ENCODE measurements around the gene TXNRD2.

TXNRD2 gene

DNA sequence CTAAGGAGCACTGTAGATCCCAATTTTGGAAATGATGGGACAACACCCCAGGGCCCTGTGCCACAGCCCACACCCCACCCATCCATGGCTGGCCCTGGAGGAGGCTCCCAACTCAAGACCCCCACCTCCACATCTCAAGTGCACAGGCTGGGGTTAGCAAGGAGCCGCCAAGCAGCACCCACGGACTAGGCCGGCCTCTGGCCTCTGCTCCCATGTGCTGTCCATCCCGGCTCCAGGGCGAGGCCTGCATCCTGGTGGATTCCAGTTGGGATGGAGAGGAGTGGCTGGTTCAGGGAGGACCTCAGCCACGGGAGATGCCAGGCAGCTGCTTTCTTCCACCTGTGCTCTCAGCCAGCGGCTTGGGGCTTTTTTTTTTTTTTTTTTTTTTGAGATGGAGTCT lies 43.5 kb downstream of the TXNRD2 start:
- Histone ChIP-seq H3K27me3 (replicated peaks; ENCODE audit: insufficient read depth, low read length) (no peaks in the 10 kb centered on the region), H3K4me3 (ENCODE audit: low read length) (no peak overlapping the region), H3F3A (ENCODE audit: insufficient read depth, low read length) (no peaks in the 10 kb centered on the region), H3K4me2 (ENCODE audit: low read depth, low read length) (no peak overlapping the region), H3K27ac (ENCODE audit: low read length) (no peak overlapping the region), H2AFZ (ENCODE audit: low read length) (no peak overlapping the region), H3K79me2 (ENCODE audit: low read length) (no peaks in the 10 kb centered on the region), H4K20me1 (ENCODE audit: insufficient read depth, low read length) (no peaks in the 10 kb centered on the region), H3K36me3 (replicated peaks; ENCODE audit: insufficient read depth, low read length) (no peaks in the 10 kb centered on the region), H3K9me3 (replicated peaks; ENCODE audit: insufficient read depth, low read length) (no peaks in the 10 kb centered on the region), H3K9ac (ENCODE audit: low read length) (no peak overlapping the region), H3K4me1 (ENCODE audit: low read length) (no peaks in the 10 kb centered on the region), H3K9me2 (replicated peaks; ENCODE audit: insufficient read depth, low read length) (no peaks in the 10 kb centered on the region)
- DNase-seq, result no peak
- no peak for TF ChIP-seq EZH2phosphoT487 (IDR thresholded peaks at IDR 0.05; ENCODE audit: low read length)

DNA sequence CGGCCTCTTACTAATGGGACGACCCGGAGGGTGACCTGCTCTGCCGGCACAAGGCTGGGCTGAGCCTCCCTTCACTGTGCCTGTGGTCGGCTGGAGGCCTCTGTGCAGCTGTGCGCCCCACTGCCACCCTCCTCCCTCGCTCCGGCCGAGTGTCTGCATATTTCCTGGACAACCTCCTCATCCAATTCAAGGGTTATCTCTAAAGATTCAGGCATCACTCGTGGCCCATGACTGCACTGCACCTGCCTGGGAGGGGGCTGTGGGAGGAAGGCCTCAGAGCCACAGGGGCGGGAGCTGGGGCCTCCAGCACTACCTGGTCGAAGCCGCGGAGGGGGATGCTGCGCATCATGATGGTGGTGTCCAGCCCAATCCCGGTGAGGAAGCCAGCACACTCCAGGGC lies 43.9 kb downstream of the TXNRD2 start:
- no peaks in the 10 kb centered on the region for H3K27me3 ChIP-seq (replicated peaks; ENCODE audit: insufficient read depth, low read length)
- DNase-seq, result no peak
- no peaks in the 10 kb centered on the region for H3K36me3 ChIP-seq (replicated peaks; ENCODE audit: insufficient read depth, low read length)
- TF ChIP-seq EZH2phosphoT487 (IDR thresholded peaks at IDR 0.05; ENCODE audit: low read length), result no peak
- TF ChIP-seq, protein P1, sequence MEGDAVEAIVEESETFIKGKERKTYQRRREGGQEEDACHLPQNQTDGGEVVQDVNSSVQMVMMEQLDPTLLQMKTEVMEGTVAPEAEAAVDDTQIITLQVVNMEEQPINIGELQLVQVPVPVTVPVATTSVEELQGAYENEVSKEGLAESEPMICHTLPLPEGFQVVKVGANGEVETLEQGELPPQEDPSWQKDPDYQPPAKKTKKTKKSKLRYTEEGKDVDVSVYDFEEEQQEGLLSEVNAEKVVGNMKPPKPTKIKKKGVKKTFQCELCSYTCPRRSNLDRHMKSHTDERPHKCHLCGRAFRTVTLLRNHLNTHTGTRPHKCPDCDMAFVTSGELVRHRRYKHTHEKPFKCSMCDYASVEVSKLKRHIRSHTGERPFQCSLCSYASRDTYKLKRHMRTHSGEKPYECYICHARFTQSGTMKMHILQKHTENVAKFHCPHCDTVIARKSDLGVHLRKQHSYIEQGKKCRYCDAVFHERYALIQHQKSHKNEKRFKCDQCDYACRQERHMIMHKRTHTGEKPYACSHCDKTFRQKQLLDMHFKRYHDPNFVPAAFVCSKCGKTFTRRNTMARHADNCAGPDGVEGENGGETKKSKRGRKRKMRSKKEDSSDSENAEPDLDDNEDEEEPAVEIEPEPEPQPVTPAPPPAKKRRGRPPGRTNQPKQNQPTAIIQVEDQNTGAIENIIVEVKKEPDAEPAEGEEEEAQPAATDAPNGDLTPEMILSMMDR (IDR thresholded peaks at IDR 0.05; ENCODE audit: low read length), result no peak
- no peak for TF ChIP-seq EZH2 (optimal IDR thresholded peaks at IDR 0.05; ENCODE audit: low read depth, low read length)
- no peaks in the 10 kb centered on the region for H4K20me1 ChIP-seq (ENCODE audit: insufficient read depth, low read length)
- H3K4me2 ChIP-seq (ENCODE audit: low read depth, low read length), result no peak overlapping the region
- H3K4me3 ChIP-seq (ENCODE audit: low read length), result no peak overlapping the region
- H3K9ac ChIP-seq (ENCODE audit: low read length), result no peak overlapping the region
- H2AFZ ChIP-seq (ENCODE audit: low read length), result no peak overlapping the region
- H3K9me3 ChIP-seq (replicated peaks; ENCODE audit: insufficient read depth, low read length), result no peaks in the 10 kb centered on the region
- no peaks in the 10 kb centered on the region for H3K79me2 ChIP-seq (ENCODE audit: low read length)
- peaks cover under 1% of the 10 kb centered on the region; the same call in 1 of the 2 replicates for H3F3A ChIP-seq (ENCODE audit: insufficient read depth, low read length)
- H3K4me1 ChIP-seq (ENCODE audit: low read length), result peaks cover 3% of the 10 kb centered on the region
- no peaks in the 10 kb centered on the region for H3K9me2 ChIP-seq (replicated peaks; ENCODE audit: insufficient read depth, low read length)
- H3K27ac ChIP-seq (ENCODE audit: low read length), result no peak overlapping the region

DNA sequence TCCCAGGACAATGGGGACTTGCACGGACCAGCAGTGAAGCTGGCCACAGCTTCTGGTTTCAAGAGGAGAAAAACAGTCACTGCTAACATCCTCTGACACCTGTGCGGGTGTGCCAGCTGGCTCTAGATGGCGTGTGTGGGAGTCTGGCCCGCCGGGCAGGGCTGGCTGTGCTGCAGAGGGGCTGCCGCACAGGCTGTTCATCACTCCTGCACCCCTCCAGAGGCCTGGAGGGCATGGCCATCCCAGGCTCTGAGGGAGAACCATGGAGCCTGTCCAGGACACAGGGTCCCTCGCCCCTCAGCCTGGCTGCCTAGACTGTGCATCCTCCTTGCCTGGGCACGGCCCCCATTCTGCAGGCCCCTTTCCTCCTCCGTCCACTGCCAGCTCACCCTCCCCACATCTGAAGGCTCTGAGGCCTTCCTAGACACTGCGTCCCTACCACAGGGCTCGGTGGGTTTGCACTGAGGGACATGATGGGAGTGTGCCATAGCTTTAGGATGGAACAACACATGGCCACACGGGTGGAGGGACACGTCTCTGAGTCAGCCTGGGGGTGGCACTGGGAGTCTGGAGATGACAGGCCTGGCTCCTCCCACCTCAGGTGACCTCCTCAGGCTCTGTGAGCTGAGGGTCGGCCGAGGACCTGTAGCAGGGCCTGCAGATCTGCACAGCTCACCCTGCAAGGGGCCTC lies 44.8 kb downstream of the TXNRD2 start:
- Histone ChIP-seq H3K4me3 (ENCODE audit: low read length) (no peak overlapping the region), H3K36me3 (replicated peaks; ENCODE audit: insufficient read depth, low read length) (no peaks in the 10 kb centered on the region), H2AFZ (ENCODE audit: low read length) (no peak overlapping the region), H3K9ac (ENCODE audit: low read length) (no peak overlapping the region), H3K27ac (ENCODE audit: low read length) (no peak overlapping the region), H3K4me2 (ENCODE audit: low read depth, low read length) (no peak overlapping the region), H4K20me1 (ENCODE audit: insufficient read depth, low read length) (no peaks in the 10 kb centered on the region), H3K79me2 (ENCODE audit: low read length) (no peaks in the 10 kb centered on the region), H3K9me3 (replicated peaks; ENCODE audit: insufficient read depth, low read length) (no peaks in the 10 kb centered on the region), H3K9me2 (replicated peaks; ENCODE audit: insufficient read depth, low read length) (no peaks in the 10 kb centered on the region), H3K4me1 (ENCODE audit: low read length) (peaks cover 12% of the 10 kb centered on the region), H3K27me3 (replicated peaks; ENCODE audit: insufficient read depth, low read length) (no peaks in the 10 kb centered on the region), H3F3A (ENCODE audit: insufficient read depth, low read length) (peaks cover 9% of the 10 kb centered on the region)
- TF ChIP-seq, protein P1 (IDR thresholded peaks at IDR 0.05; ENCODE audit: low read length), result no peak
- no peak for TF ChIP-seq EZH2phosphoT487 (IDR thresholded peaks at IDR 0.05; ENCODE audit: low read length)
- TF ChIP-seq EZH2 (optimal IDR thresholded peaks at IDR 0.05; ENCODE audit: low read depth, low read length), result no peak
- no peak for DNase-seq

DNA sequence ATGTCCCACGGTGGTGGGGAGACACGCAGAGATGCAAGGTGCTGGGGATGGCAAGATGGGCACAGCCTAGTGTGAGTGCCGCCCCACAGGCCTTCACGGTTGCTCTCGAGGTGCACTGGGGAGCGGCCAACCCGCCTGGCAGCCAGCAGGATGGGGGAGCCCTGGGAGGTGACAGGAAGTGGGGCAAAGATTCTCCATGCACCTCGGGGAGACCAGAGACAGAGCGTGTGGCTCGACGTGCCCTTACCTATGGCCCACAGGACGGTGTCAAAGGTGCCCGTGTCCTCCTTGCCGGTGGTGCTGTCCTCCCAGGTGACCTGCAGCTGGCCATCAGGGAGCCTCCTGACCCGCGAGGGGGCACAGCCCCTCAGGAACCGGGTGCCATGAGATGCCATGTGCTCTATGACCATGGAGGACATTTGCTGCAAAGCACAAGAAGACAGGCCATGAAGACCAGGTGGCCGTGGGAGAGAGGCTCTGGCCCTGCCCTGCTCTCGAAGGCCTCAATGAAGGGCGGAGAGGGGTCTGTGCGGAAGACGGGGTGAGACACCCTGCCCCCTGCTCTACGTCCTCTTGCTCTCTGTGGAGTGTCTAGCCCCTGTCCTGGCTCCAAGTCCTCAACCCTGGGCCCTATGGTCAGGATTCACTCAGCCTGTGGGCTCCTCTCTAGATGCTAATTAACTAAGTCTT lies 46.3 kb downstream of the TXNRD2 start:
- TF ChIP-seq EZH2phosphoT487 (IDR thresholded peaks at IDR 0.05; ENCODE audit: low read length) (no peak), EZH2 (optimal IDR thresholded peaks at IDR 0.05; ENCODE audit: low read depth, low read length) (no peak)
- TF ChIP-seq, protein P1 (IDR thresholded peaks at IDR 0.05; ENCODE audit: low read length), result no peak
- H3K9ac ChIP-seq (ENCODE audit: low read length), result no peak overlapping the region

More for the DNA sequence above, 46.3 kb downstream of the TXNRD2 start:
- Histone ChIP-seq H3K4me3 (ENCODE audit: low read length) (no peak overlapping the region), H3K9me2 (replicated peaks; ENCODE audit: insufficient read depth, low read length) (no peaks in the 10 kb centered on the region), H3K9me3 (replicated peaks; ENCODE audit: insufficient read depth, low read length) (no peaks in the 10 kb centered on the region), H3K27ac (ENCODE audit: low read length) (no peak overlapping the region), H2AFZ (ENCODE audit: low read length) (no peak overlapping the region), H3F3A (ENCODE audit: insufficient read depth, low read length) (peaks cover 17% of the 10 kb centered on the region), H3K36me3 (replicated peaks; ENCODE audit: insufficient read depth, low read length) (no peaks in the 10 kb centered on the region), H3K27me3 (replicated peaks; ENCODE audit: insufficient read depth, low read length) (no peaks in the 10 kb centered on the region), H3K4me2 (ENCODE audit: low read depth, low read length) (no peak overlapping the region), H4K20me1 (ENCODE audit: insufficient read depth, low read length) (no peaks in the 10 kb centered on the region), H3K79me2 (ENCODE audit: low read length) (no peaks in the 10 kb centered on the region), H3K4me1 (ENCODE audit: low read length) (peaks cover 26% of the 10 kb centered on the region)
- DNase-seq, result no peak

Measured in MM.1S (cell line).